GM18498 (cell line): Measurements from ENCODE around the gene XK.
"Not testable (repeated sequence)": the region's sequence is repeated elsewhere in the genome, so short reads cannot be mapped to it uniquely, and the experiment has no call there.

ENCODE experiments used
- ATAC-seq: cut with Tn5 transposase; IDR thresholded peaks from one replicate; pipeline ENCODE4 v1.9.1; 2021; ENCODE audit warnings: mild to moderate bottlenecking, moderate library complexity; ENCODE audit not compliant: unreplicated experiment

Gene XK

GRCh38 chrX:37685381-37686359 lies at the start of gene XK:
Gene XK, plus strand, starts transcription at chrX:37685791. Its CDS starts 171 bp downstream, at chrX:37685962.
- ATAC-seq = peak; percentile 83

- ATAC-seq = no peak
Measured at GRCh38 chrX:37638047-37638446, 47.5 kb upstream of the XK start.

- no peak for ATAC-seq
Measured at GRCh38 chrX:37640142-37640541, 45.4 kb upstream of the XK start.

GRCh38 chrX:37641859-37642258 lies 43.7 kb upstream of the XK start:
- no peak for ATAC-seq

- ATAC-seq = no peak
Measured at GRCh38 chrX:37644381-37645305, 40.9 kb upstream of the XK start.

GRCh38 chrX:37646254-37646653 lies 39.3 kb upstream of the XK start:
- no peak for ATAC-seq

GRCh38 chrX:37650879-37651278 lies 34.7 kb upstream of the XK start:
- not testable (repeated sequence) for ATAC-seq

GRCh38 chrX:37651921-37652452 lies 33.6 kb upstream of the XK start:
- no peak for ATAC-seq

GRCh38 chrX:37652589-37653231 lies 32.9 kb upstream of the XK start:
- ATAC-seq = no peak

GRCh38 chrX:37653397-37654085 lies 32.0 kb upstream of the XK start:
- no peak for ATAC-seq

- no peak for ATAC-seq
Measured at GRCh38 chrX:37658343-37659030, 27.1 kb upstream of the XK start.

- ATAC-seq = no peak
Measured at GRCh38 chrX:37659047-37659446, 26.5 kb upstream of the XK start.

GRCh38 chrX:37662181-37662580 lies 23.4 kb upstream of the XK start:
- ATAC-seq = no peak

GRCh38 chrX:37666516-37666915 lies 19.1 kb upstream of the XK start:
- ATAC-seq = no peak

- ATAC-seq = no peak
Measured at GRCh38 chrX:37667141-37667540, 18.4 kb upstream of the XK start.

GRCh38 chrX:37672563-37672962 lies 13.0 kb upstream of the XK start:
- no peak for ATAC-seq

- no peak for ATAC-seq
Measured at GRCh38 chrX:37676811-37677210, 8.8 kb upstream of the XK start.

- ATAC-seq = peak; percentile 18
Measured at GRCh38 chrX:37677243-37677642, 8.3 kb upstream of the XK start.

- ATAC-seq = peak; percentile 90
Measured at GRCh38 chrX:37677765-37678164, 7.8 kb upstream of the XK start.

GRCh38 chrX:37678574-37678973 lies 7.0 kb upstream of the XK start:
- no peak for ATAC-seq
